Measurements from ENCODE around the gene PITX2. TPM values are rescaled to one million over a fixed set of nuclear protein-coding genes. Genes with fewer than 3 reads are reported as not detected.

PITX2 gene
- total RNA-seq, 1 donor, result 0.36 TPM

DNA sequence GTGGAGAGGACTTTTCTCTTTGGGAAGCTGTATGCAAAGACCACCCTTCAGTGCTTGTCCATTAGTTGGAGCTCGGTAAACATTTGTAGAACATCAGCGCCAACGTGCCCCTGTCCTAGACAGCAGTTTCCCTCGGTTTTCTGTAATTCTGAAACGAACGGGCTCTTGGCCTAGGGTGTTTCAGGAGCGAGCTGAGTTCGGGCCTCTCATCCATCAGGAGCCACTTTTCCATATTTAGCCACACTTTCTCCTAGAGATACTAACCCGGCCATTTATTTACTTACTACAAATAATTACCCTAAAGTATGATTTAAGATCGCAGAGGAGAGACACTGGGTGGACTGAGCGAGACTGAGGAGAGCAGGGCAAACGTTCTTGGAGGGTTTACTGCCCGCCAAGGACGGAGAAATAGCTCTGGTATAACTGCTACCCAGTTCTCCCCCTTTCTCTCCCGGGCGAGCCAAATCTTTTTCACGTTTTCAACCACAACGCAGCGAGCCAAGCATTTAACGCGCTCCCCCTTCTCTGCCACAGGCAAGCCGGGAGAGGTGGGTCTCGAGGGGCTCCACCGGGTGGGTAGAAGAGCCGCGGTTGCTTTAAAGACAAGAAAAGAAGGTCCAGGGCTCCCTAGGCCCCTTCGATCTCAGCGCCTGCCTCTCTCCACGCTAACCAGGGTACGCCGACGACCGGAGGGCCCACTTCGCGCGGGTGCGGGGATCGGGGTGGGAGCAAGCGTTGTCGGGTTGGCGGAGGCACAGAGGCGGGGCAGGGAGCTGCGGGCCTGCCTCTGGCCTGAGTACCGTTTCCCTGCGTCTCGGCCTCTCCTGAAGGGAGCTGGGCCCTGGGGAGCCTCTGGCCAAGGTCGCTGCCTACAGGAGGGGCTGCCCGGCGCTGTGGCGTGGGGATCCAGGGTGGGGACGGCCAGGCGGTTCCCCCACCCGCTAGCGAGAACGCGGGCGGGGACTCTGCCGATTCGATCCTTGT lies 10.8 kb upstream of the PITX2 start:
- H3K4me2 ChIP-seq (ENCODE audit: insufficient read depth, low read length), result no peak overlapping the region
- peaks cover 10% of the 10 kb centered on the region for H3K4me1 ChIP-seq (ENCODE audit: insufficient read depth, low read length)
- no peak overlapping the region for H3K27ac ChIP-seq (ENCODE audit: low read depth, low read length)
- no peaks in the 10 kb centered on the region for H3K36me3 ChIP-seq (ENCODE audit: insufficient read depth, low read length)
- H3K27me3 ChIP-seq (ENCODE audit: insufficient read depth, low read length), result peaks cover 98% of the 10 kb centered on the region
- H4K20me1 ChIP-seq (ENCODE audit: insufficient read depth, low read length), result peaks cover 3% of the 10 kb centered on the region
- H3K79me2 ChIP-seq (ENCODE audit: insufficient read depth, low read length), result no peaks in the 10 kb centered on the region
- TF ChIP-seq, protein P1, sequence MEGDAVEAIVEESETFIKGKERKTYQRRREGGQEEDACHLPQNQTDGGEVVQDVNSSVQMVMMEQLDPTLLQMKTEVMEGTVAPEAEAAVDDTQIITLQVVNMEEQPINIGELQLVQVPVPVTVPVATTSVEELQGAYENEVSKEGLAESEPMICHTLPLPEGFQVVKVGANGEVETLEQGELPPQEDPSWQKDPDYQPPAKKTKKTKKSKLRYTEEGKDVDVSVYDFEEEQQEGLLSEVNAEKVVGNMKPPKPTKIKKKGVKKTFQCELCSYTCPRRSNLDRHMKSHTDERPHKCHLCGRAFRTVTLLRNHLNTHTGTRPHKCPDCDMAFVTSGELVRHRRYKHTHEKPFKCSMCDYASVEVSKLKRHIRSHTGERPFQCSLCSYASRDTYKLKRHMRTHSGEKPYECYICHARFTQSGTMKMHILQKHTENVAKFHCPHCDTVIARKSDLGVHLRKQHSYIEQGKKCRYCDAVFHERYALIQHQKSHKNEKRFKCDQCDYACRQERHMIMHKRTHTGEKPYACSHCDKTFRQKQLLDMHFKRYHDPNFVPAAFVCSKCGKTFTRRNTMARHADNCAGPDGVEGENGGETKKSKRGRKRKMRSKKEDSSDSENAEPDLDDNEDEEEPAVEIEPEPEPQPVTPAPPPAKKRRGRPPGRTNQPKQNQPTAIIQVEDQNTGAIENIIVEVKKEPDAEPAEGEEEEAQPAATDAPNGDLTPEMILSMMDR (IDR thresholded peaks at IDR 0.05; ENCODE audit: extremely low read depth, low read depth, low read length), result no peak
- no peak overlapping the region for H2AFZ ChIP-seq (ENCODE audit: low read length)
- peak; percentile 66 for DNase-seq (ENCODE audit: insufficient read length, low spot score, missing footprints)
- no peaks in the 10 kb centered on the region for H3K9me3 ChIP-seq (ENCODE audit: low read depth, low read length)
- H3K4me3 ChIP-seq (ENCODE audit: insufficient read depth, low read length), result no peak overlapping the region

DNA sequence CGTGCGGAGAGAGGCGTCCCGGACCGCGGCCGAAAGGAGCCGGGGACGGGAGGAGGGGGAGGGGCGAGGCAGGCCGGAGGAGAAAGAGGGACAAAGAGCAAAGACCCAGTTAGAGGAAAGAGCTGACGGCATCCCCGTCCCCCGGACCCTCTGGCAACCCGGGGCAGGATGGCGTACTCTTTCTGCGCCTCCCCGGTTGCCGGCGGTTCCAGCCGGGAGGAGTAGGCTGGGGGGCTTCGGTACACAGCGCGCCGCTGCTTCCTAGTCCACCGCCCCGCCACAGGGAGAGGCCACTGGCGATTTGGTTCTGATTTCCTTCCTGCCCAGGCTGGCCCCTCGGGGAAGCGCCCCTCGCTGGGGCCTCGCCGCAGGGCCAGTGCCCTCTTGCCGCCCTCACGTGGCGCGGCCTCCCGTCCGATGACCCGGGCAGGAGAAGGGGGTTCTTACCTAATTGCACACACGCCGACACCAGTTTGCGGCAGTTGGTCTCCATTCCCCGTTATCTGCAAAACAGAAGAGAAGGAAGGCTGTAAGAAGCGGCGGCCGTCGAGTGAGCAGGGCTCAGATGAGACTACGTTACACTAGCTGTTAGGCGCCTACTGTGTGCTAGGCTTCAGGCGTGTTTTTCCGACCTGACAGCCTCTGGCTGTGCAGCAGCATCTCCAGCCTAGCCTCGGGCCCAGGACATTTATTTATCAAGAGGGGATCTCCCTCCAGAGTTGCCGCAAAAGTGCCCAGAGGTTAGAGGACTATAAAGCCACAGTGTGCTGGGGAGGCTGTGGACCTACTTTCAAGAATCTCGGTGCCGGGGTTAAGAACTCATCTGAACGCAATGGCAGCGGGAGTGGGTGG lies 9.9 kb upstream of the PITX2 start:
- peaks cover 3% of the 10 kb centered on the region for H4K20me1 ChIP-seq (ENCODE audit: insufficient read depth, low read length)
- H3K79me2 ChIP-seq (ENCODE audit: insufficient read depth, low read length), result no peaks in the 10 kb centered on the region
- peaks cover 98% of the 10 kb centered on the region for H3K27me3 ChIP-seq (ENCODE audit: insufficient read depth, low read length)
- no peaks in the 10 kb centered on the region for H3K36me3 ChIP-seq (ENCODE audit: insufficient read depth, low read length)
- H3K9me3 ChIP-seq (ENCODE audit: low read depth, low read length), result no peaks in the 10 kb centered on the region
- peak overlapping the region; percentile 87 for H2AFZ ChIP-seq (ENCODE audit: low read length)
- H3K4me3 ChIP-seq (ENCODE audit: insufficient read depth, low read length), result peak overlapping the region; percentile 67
- DNase-seq (ENCODE audit: insufficient read length, low spot score, missing footprints), result peak; percentile 83
- H3K4me1 ChIP-seq (ENCODE audit: insufficient read depth, low read length), result peaks cover 10% of the 10 kb centered on the region
- H3K27ac ChIP-seq (ENCODE audit: low read depth, low read length), result no peak overlapping the region
- TF ChIP-seq, protein P1 (IDR thresholded peaks at IDR 0.05; ENCODE audit: extremely low read depth, low read depth, low read length), result no peak
- peak overlapping the region; percentile 85 for H3K4me2 ChIP-seq (ENCODE audit: insufficient read depth, low read length)

DNA sequence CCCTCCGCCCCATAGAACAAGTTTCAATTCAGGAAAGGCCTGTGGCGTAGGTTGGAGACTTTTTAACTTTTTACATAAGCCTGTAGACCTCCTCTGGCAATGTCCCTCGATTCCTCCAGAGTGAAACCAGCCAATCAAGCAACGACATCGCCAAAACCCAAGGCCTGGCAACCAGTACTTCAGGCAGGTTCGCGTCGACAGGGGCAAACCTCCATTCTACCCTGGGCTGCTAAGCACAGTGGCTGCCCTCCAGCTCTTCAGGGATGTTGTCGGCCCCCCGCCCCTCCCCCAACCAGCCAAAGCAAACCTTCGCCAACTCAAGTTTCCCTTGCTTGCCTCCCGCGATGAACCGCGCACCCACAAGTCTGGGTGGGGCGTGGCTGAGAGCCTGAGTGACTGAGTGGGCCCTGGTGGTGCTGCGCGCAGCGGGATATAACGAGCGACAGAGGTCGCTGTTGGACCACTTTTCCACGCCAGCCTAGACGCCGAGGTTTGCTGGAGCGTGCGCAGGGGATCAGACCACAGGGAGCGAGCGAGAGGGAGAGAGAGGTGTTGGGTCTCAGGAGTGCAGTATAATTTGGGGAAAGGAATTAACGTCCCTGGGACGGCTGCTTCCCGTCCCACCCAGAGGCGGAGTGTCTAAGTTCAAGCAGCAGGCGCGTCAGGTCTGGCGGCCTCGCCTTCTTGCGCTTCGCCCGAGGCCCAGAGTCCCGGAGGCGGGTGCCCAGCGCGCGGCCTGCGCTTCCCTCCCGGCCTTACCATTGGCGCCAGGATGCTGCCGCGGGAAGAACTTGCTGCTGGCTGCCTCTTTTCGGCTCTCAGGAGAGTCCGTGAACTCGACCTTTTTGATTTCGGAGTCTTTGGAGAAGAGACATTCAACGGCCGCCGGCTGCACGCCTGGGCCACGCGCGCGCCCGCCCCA lies 9.0 kb upstream of the PITX2 start:
- no peaks in the 10 kb centered on the region for H3K79me2 ChIP-seq (ENCODE audit: insufficient read depth, low read length)
- H3K4me2 ChIP-seq (ENCODE audit: insufficient read depth, low read length), result peak overlapping the region; percentile 85
- peak overlapping the region; percentile 67 for H3K4me3 ChIP-seq (ENCODE audit: insufficient read depth, low read length)
- no peaks in the 10 kb centered on the region for H3K36me3 ChIP-seq (ENCODE audit: insufficient read depth, low read length)
- peaks cover 6% of the 10 kb centered on the region for H3K4me1 ChIP-seq (ENCODE audit: insufficient read depth, low read length)
- TF ChIP-seq, protein P1 (IDR thresholded peaks at IDR 0.05; ENCODE audit: extremely low read depth, low read depth, low read length), result peak; percentile 79
- no peak overlapping the region for H3K27ac ChIP-seq (ENCODE audit: low read depth, low read length)
- DNase-seq (ENCODE audit: insufficient read length, low spot score, missing footprints), result peak; percentile 98
- peak overlapping the region; percentile 87 for H2AFZ ChIP-seq (ENCODE audit: low read length)
- peaks cover 3% of the 10 kb centered on the region for H4K20me1 ChIP-seq (ENCODE audit: insufficient read depth, low read length)
- H3K27me3 ChIP-seq (ENCODE audit: insufficient read depth, low read length), result peaks cover 98% of the 10 kb centered on the region
- H3K9me3 ChIP-seq (ENCODE audit: low read depth, low read length), result no peaks in the 10 kb centered on the region

Measured in osteoblast (primary cell).